ENCODE data around the gene ELP5.

Gene ELP5

DNA sequence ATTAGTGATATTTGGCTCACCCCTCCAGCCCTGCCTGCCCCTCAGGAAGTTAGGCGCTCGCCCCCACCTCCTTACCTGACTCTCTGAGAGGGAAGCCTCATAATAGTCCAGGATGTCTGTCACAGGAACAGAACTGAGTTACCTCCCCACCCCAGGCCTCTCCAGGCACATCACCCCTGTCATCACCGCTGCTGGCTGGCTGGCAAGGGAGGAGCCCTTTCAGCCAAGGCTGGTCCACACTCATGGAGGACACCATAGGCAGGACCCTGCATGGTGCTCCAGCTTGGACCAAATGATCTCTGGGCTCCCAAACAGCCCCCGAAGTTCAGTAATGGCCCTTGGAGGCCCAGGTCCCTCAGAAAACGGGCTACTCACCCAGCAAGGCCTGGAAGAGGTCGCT is 33.8 kb upstream of the ELP5 start:
- no peak for DNase-seq
- TF ChIP-seq, protein P1, sequence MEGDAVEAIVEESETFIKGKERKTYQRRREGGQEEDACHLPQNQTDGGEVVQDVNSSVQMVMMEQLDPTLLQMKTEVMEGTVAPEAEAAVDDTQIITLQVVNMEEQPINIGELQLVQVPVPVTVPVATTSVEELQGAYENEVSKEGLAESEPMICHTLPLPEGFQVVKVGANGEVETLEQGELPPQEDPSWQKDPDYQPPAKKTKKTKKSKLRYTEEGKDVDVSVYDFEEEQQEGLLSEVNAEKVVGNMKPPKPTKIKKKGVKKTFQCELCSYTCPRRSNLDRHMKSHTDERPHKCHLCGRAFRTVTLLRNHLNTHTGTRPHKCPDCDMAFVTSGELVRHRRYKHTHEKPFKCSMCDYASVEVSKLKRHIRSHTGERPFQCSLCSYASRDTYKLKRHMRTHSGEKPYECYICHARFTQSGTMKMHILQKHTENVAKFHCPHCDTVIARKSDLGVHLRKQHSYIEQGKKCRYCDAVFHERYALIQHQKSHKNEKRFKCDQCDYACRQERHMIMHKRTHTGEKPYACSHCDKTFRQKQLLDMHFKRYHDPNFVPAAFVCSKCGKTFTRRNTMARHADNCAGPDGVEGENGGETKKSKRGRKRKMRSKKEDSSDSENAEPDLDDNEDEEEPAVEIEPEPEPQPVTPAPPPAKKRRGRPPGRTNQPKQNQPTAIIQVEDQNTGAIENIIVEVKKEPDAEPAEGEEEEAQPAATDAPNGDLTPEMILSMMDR (IDR thresholded peaks at IDR 0.05; ENCODE audit: low read depth, low read length): no peak
- Histone ChIP-seq H3K9me3 (ENCODE audit: severe bottlenecking) (no peaks in the 10 kb centered on the region), H3K4me3 (ENCODE audit: low read depth, low read length) (peak overlapping the region; percentile 75), H3K27me3 (ENCODE audit: insufficient read depth, low read depth, severe bottlenecking) (no peaks in the 10 kb centered on the region), H3K27ac (peak overlapping the region; percentile 94), H3K36me3 (peaks cover 28% of the 10 kb centered on the region)

DNA sequence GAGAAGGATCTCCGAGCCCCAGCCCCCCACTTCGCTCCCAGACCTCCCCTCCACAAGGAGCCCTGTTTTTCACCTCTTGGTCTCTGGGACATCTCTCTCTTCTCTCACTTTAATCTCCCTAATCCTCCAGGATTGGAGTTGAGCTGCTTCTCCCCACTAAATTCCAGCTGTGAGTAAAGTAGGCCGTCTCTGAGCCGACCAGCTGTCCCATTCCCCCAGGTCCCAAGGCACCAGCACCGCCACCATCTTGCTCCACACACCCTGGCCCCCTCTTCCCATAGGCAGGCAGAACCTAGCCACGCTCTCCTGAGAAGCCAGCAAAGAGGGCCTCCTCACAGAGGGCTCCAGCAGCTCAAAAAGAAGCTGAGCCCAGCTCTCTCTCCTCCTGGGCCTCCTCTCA is 33.3 kb upstream of the ELP5 start:
- H3K27me3 ChIP-seq (ENCODE audit: insufficient read depth, low read depth, severe bottlenecking): no peaks in the 10 kb centered on the region
- peaks cover 34% of the 10 kb centered on the region for H3K36me3 ChIP-seq
- no peaks in the 10 kb centered on the region for H3K9me3 ChIP-seq (ENCODE audit: severe bottlenecking)
- H3K27ac ChIP-seq: peak overlapping the region; percentile 94
- peak; percentile 87 for DNase-seq
- peak overlapping the region; percentile 75 for H3K4me3 ChIP-seq (ENCODE audit: low read depth, low read length)
- TF ChIP-seq, protein P1 (IDR thresholded peaks at IDR 0.05; ENCODE audit: low read depth, low read length): no peak

DNA sequence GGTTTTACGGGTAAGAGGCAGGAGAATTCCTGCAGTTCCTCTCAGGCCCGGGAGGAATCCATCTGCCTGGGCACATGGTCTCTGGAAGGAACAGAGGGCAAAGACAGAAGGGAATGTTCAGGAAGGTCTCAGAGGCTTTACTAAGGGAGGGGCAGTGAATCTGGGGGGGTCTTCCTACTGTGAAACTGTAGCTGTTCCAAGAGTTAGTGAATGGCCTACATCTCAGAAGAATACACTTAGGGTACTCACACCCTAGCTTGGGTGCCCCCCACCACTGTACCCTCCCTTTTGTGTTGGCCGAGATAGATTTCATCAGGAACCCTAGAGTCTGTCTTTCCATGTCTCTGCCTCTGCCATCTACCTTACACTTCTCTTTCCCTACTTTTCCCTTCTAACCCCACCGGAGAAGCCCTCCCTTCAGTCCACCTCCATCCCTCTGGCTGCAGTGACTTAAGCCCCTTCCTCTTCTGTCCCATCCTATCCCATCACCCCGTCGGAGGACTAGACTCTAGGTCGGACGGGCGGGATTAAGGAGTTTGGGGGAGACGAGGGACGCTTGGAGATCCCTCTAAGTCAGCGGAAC is 32.7 kb upstream of the ELP5 start:
- Histone ChIP-seq H3K36me3 (peaks cover 39% of the 10 kb centered on the region), H3K27me3 (ENCODE audit: insufficient read depth, low read depth, severe bottlenecking) (no peaks in the 10 kb centered on the region), H3K27ac (peak overlapping the region; percentile 94), H3K4me3 (ENCODE audit: low read depth, low read length) (peak overlapping the region; percentile 75), H3K9me3 (ENCODE audit: severe bottlenecking) (no peaks in the 10 kb centered on the region)
- TF ChIP-seq, protein P1 (IDR thresholded peaks at IDR 0.05; ENCODE audit: low read depth, low read length): no peak
- no peak for DNase-seq

DNA sequence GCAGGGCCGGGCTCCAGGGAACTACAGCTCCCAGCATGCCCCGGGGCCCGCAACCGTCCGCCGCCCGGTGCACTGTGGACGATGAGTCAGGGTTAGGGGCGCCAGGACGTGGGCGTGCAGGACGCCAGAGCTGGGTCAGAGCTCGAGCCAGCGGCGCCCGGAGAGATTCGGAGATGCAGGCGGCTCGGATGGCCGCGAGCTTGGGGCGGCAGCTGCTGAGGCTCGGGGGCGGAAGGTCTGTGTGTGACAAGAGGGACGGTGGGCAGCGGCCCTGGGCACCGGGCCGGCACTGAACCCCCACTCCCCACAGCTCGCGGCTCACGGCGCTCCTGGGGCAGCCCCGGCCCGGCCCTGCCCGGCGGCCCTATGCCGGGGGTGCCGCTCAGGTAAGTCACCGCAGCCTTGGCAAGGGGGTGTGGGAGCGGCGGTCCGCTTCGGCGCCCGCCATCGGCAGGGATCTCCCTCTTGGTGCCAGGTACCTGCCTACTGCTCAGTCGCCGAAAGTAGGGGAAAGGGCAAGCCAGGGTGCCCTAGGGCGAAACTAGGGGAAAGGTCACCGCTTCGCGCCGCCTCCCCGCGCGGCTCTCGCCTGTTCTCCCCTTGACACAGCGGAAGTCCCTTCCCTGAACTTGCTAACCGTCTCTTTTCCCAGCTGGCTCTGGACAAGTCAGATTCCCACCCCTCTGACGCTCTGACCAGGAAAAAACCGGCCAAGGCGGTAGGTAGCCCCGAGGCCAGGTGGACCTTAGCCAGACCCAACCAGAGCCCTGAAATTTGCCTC is 32.0 kb upstream of the ELP5 start, which contains the start of the genes ACADVL and DLG4:
TSS of gene ACADVL (plus strand) at position 127 of the 781 bp plus-strand sequence. CDS start at position 174, 47 bp downstream.
TSS of gene DLG4 (minus strand) at position 25 of the 781 bp plus-strand sequence.
- peak; percentile 90 for DNase-seq
- peak within 1 kb of the TSS; percentile 75 for H3K4me3 ChIP-seq (ENCODE audit: low read depth, low read length)

DNA sequence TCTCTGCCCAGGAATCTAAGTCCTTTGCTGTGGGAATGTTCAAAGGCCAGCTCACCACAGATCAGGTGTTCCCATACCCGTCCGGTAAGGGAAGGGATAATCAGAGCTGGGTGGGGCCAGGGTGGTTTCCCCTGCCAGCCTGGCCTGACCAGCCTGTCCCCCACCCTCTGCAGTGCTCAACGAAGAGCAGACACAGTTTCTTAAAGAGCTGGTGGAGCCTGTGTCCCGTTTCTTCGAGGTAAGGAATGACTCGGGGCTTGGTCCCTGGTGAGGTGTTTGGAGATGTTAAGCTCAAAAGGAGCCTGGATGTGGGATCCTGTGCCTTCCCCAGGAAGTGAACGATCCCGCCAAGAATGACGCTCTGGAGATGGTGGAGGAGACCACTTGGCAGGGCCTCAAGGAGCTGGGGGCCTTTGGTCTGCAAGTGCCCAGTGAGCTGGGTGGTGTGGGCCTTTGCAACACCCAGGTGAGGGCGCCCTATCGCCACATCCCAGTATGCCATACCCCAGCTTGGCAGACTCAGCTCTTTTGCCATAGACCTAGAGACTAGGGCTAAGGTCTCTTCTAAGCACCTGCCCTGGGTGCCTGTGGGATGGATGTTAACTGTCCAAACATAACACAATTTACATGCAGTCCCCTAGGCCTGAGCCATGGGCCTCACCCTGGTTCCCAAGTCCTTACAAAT is 31.3 kb upstream of the ELP5 start:
- Histone ChIP-seq H3K36me3 (peaks cover 52% of the 10 kb centered on the region), H3K27ac (peak overlapping the region; percentile 94), H3K9me3 (ENCODE audit: severe bottlenecking) (no peaks in the 10 kb centered on the region), H3K4me3 (ENCODE audit: low read depth, low read length) (peak overlapping the region; percentile 75), H3K27me3 (ENCODE audit: insufficient read depth, low read depth, severe bottlenecking) (no peaks in the 10 kb centered on the region)
- DNase-seq: peak; percentile 80
- TF ChIP-seq, protein P1 (IDR thresholded peaks at IDR 0.05; ENCODE audit: low read depth, low read length): peak; percentile 64

More for the DNA sequence above, 32.0 kb upstream of the ELP5 start, which contains the start of the genes ACADVL and DLG4:
- peaks cover 44% of the 10 kb centered on the region for H3K36me3 ChIP-seq
- TF ChIP-seq, protein P1 (IDR thresholded peaks at IDR 0.05; ENCODE audit: low read depth, low read length): no peak
- no peaks in the 10 kb centered on the region for H3K27me3 ChIP-seq (ENCODE audit: insufficient read depth, low read depth, severe bottlenecking)
- H3K9me3 ChIP-seq (ENCODE audit: severe bottlenecking): no peaks in the 10 kb centered on the region
- H3K27ac ChIP-seq: peak within 1 kb of the TSS; percentile 94

All from WERI-Rb-1 (cell line).